HT-29 (cell line): ENCODE results near the gene SRF. TPM values are rescaled to one million over a fixed set of nuclear protein-coding genes. Genes with fewer than 3 reads are reported as not detected.
A peak's percentile ranks its signal among the peaks of the same experiment; 100 is the strongest.

Experiments used
- DNase-seq: peaks from one replicate; pipeline ENCODE4 v3.0.0-alpha.2; 2015; ENCODE audit warnings: low spot score
- total RNA-seq: library from RNA; depleted of rRNA; stranded (reverse); fragments of >200 nt; shearing (Covaris generic); gene quantifications from 2 replicates; pipeline ENCODE4 v1.2.3, GENCODE V29; 2014

Gene SRF
- total RNA-seq, 1 experiment from 2014 or later = 57.4 TPM

- no peak for DNase-seq
Measured at GRCh38 chr6:43183441-43183840, 12.4 kb downstream of the SRF start.

DNA sequence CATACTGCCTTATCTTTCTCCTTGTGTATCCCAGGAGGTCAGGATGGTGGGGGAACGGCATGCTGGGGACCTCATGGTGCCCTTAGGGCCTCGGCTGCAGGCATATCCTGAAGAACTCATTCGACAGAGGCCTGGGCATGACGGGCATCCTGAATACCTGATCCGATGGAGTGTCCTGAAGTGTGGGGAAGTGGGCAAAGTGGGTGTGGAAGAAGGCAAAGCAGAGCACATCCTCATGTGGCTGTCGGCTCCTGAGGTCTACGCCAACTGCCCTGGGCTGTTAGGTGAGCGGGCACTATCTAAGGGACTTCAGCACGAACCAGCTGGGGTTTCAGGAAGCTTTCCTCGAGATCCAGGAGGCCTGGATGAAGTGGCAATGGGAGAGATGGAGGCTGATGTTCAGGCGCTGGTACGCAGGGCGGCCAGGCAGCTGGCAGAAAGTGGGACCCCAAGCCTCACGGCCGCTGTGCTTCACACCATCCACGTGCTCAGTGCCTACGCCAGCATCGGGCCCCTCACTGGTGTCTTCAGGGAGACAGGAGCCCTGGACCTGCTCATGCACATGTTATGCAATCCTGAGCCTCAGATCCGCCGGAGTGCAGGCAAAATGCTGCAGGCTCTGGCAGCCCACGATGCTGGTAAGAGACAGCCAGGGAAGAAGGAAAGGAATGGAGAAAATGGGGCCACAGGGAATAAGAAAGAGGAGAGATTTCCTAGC lies 13.4 kb downstream of the SRF start:
- DNase-seq = no peak

GRCh38 chr6:43185391-43185985 lies 14.4 kb downstream of the SRF start:
- DNase-seq = no peak

DNA sequence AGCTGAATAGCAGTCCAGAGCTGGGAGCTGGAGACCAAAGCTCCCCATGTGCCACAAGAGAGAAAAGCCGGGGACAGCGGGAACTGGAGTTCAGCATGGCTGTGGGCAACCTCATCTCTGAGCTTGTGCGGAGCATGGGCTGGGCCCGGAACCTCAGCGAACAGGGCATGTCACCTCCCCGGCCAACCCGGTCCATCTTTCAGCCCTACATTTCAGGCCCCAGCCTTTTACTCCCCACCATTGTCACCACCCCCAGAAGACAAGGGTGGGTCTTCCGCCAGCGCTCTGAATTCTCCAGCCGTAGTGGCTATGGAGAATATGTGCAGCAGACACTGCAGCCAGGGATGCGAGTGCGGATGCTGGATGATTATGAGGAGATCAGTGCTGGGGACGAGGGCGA lies 14.9 kb downstream of the SRF start:
- DNase-seq = no peak

GRCh38 chr6:43186706-43187105 lies 15.6 kb downstream of the SRF start:
- no peak for DNase-seq

DNA sequence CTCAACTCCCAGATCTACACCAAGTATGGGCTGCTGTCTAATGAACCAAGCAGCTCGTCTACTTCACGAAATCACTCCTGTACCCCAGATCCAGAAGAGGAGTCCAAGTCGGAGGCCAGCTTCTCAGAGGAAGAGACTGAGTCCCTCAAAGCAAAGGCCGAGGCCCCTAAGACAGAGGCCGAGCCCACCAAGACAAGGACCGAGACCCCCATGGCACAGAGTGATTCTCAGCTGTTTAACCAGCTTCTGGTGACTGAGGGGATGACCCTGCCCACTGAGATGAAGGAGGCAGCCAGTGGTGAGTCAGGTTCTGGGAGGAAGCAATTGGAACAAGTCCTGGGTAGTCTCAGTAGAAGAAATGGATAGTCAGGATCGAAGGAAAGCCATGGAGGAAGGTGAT lies 16.8 kb downstream of the SRF start:
- no peak for DNase-seq

GRCh38 chr6:43188426-43188825 lies 17.4 kb downstream of the SRF start:
- DNase-seq = no peak

DNA sequence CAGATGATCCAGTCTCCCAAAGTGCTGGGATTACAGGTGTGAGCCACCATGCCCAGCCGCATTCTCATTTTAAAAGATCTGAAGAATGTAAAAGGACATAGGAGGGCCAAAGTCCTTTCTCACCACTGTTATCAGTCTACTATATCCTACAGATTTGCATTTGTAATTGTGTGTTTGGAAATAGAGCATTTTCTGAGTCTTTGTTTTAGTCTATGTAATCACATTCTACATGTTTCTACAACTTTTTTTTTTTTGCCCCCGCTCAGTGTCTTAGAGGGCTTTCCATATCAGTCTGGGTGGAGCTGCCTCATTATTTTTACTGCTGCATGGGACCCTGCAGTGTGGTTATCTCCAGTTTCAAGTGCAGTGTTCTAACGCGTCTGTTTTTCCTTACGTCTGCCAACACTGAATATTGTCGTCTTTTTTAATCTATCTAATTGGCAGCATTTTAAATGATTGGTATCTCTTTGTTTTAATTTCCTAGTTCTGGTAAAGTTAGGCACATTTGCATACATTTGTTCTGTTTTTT lies 18.8 kb downstream of the SRF start:
- DNase-seq = no peak

GRCh38 chr6:43192911-43193310 lies 21.8 kb downstream of the SRF start:
- DNase-seq = no peak

DNA sequence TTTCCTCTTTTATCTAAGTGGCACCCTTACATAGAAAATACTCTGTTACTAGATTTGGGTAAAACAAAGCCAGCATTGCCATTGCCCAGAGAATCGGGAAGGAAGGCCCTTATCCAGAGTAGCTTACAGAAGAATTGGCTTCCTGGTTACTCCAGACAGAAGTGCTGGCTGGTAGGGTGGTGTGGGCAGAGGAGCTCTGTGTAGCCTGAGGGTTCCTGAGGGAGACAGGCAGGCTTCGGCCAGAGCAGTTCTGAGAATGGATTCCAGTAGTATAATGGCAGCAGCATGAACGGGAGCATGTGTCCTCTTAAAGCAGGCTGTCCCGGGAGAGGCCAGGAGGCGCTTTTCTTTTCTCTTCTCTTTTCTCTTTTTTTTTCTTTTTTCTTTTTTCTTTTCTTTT lies 22.9 kb downstream of the SRF start:
- DNase-seq = no peak

DNA sequence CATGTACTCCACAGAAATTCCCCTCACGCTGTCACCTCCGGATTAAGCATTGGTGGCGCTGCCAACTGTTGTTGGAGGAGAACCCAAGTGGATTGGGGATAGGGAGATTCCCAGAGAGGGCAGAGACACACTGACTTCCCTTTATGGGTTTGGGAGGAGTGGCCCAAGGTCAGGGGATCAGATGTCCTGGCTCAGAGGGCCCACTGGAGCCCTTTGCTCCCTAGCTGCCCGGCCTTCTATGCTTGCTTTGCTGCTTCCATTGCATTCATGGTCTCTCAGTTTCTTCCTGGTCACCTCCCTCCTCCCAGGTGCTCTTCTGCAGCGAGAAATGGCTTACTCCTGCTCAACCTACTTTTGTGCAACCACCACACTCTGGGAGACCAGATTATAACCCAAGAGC lies 25.3 kb downstream of the SRF start:
- no peak for DNase-seq

GRCh38 chr6:43199912-43200311 lies 28.8 kb downstream of the SRF start:
- no peak for DNase-seq

DNA sequence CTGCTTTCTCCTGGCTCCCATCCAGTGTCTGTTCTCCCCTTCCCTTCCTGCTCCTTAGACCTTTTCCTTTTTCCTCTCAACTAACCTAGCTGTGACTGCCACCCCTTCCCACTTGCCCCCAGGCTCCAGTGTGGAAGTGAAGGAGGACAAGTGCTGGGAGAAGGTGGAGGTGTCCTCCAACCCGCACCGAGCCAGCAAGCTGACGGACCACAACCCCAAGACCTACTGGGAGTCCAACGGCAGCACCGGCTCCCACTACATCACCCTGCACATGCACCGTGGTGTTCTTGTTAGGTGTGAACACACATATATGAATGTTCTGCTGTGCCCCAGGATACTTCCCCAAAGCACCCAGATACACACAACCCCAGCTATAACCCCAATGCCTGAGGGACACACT lies 29.5 kb downstream of the SRF start:
- DNase-seq = no peak

GRCh38 chr6:43202451-43202850 lies 31.4 kb downstream of the SRF start:
- DNase-seq = no peak

DNA sequence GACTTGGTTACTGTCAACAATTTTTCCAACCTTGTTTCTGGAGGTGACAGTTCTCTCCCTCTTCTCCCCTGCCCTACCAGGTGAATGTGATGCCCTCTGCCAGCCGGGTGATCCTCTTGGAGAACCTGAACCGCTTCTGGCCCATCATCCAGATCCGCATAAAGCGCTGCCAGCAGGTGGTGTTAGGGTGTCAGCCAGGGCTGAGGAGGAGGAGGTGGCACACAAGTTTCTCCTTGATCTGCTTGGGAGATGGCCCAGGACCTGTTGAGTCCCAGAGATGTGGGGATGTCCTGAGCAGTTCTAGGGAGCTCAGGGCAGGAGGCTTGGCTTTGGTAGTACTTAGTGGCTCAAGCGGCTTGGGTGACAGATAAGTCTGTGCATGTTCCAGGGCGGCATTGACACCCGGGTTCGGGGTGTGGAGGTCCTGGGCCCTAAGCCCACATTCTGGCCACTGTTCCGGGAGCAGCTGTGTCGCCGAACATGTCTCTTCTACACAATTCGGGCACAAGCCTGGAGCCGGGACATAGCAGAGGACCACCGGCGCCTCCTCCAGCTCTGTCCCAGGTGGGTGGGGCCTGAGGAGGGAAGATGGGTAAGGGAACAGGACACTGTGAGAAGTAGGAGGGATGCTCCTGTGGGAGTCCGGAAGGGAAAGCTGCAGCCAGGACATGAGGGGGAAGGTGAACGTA lies 32.1 kb downstream of the SRF start:
- no peak for DNase-seq

GRCh38 chr6:43203718-43204095 lies 32.6 kb downstream of the SRF start:
- DNase-seq = no peak

- DNase-seq = no peak
Measured at GRCh38 chr6:43204271-43205105, 33.4 kb downstream of the SRF start.

GRCh38 chr6:43205849-43206248 lies 34.8 kb downstream of the SRF start:
- no peak for DNase-seq

DNA sequence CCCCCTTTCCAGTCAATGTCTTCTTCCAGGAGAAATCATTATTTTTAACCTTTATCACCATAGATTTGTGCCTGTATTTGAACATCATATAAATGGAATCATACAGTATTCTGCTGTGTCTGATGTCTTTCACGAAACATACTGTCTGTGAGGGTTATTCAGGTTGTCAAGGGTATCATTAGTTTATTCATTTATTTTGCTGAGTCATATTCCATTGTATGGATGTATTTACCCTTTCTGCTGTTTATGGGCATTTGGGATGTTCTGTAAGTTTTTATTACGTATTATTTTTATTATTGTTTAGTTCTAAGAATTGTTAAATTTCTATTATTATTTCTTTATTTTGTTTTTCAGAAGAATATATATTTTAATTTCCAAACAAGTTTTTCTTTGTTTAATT lies 36.2 kb downstream of the SRF start:
- DNase-seq = no peak

DNA sequence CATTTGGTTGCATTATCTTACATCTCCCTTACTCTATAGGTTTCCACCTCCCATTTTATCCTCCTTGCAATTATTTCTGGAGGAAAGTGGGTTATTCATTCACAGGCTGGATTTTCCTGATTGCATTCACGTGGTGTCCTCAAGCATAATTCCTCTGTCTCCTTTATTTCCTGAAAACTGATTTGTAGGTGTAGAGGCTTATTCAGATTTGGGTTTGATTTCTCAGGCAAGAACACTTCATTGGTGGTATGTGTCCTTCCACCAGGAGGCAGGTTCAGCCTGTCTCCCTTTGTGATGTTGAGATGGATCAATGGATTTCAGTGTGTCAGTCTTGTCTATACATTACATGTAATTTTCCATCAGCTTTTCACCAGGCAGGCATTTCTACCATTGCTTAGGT lies 40.9 kb downstream of the SRF start:
- DNase-seq = peak; percentile 21

DNA sequence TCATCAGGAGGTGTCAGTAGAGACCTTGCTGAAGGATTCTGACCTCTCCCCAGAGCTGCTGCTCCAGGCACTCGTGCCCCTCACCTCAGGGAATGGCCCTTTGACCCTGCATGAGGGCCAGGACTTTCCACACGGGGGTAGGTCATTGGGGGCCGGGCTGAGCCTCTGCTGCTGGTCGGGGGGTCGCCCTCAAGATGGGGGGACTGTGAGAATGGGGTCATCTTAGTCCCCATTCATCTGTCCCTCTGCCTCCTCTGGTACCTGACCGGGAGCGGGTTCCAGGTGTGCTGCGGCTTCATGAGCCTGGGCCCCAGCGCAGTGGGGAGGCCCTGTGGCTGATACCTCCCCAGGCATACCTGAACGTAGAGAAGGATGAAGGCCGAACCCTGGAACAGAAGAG lies 42.4 kb downstream of the SRF start:
- DNase-seq = no peak

GRCh38 chr6:43215066-43215465 lies 44.0 kb downstream of the SRF start:
- no peak for DNase-seq
